CD4-positive, CD25-positive, alpha-beta regulatory T cell (primary cell): ENCODE data around the gene KIFBP. TPM values are rescaled to one million over a fixed set of nuclear protein-coding genes. Genes with fewer than 3 reads are reported as not detected.
"Not testable (repeated sequence)": the region's sequence is repeated elsewhere in the genome, so short reads cannot be mapped to it uniquely, and the experiment has no call there.

Experiments
- ATAC-seq, 2 donors: fragments of 150-1000 bp; cut with Tn5 transposase; one replicate each; pipeline ENCODE4 v1.10.0; 2021; ENCODE audit warnings: low read depth in 2 of 2, moderate number of reproducible peaks in 2 of 2, moderate library complexity in 1 of 2
- DNase-seq, 3 donors: peaks; one replicate each; pipeline versions ENCODE4 v3.0.0 to v3.0.0-alpha.2; 2012 to 2022; ENCODE audit warnings: mixed read lengths in 1 of 3
- H3K27ac ChIP-seq: one replicate; pipeline ENCODE4 v1.7.0; 2013; ENCODE audit warnings: mild to moderate bottlenecking, low read length; ENCODE audit not compliant: insufficient read depth, poor library complexity, severe bottlenecking
- H3K27me3 ChIP-seq: one replicate; pipeline ENCODE4 v1.7.0; 2013; ENCODE audit warnings: low read length; ENCODE audit not compliant: control insufficient read depth, insufficient read depth
- H3K36me3 ChIP-seq: one replicate; pipeline ENCODE4 v1.7.0; 2013; ENCODE audit warnings: mild to moderate bottlenecking, low read length, moderate library complexity; ENCODE audit not compliant: control insufficient read depth, insufficient read depth
- H3K4me1 ChIP-seq: 2 replicates; pipeline ENCODE4 v1.7.0; 2013; ENCODE audit warnings: mild to moderate bottlenecking, low read length; ENCODE audit not compliant: insufficient read depth, control insufficient read depth, poor library complexity, severe bottlenecking
- H3K4me3 ChIP-seq: one replicate; pipeline ENCODE4 v1.7.0; 2013; ENCODE audit warnings: low read depth, mild to moderate bottlenecking, low read length, moderate library complexity
- H3K9me3 ChIP-seq, 2 experiments: 1 replicate in 1 of 2; 2 replicates in 1 of 2; pipeline ENCODE4 v1.7.0; 2013; ENCODE audit warnings: low read length in 2 of 2, mild to moderate bottlenecking in 1 of 2, moderate library complexity in 1 of 2; ENCODE audit not compliant: control insufficient read depth in 2 of 2
- H3K27ac Mint-ChIP-seq, 3 donors: one replicate each; pipeline ENCODE4 v1.8.0; 2020 to 2022; ENCODE audit warnings: mild to moderate bottlenecking in 3 of 3, mixed read lengths in 3 of 3, moderate library complexity in 2 of 3
- H3K27me3 Mint-ChIP-seq: one replicate; pipeline ENCODE4 v1.8.0; 2022; ENCODE audit warnings: mild to moderate bottlenecking, mixed read lengths
- H3K36me3 Mint-ChIP-seq: one replicate; pipeline ENCODE4 v1.8.0; 2020; ENCODE audit warnings: mixed read lengths
- H3K4me1 Mint-ChIP-seq, 4 donors: one replicate each; pipeline ENCODE4 v1.8.0; 2020 to 2022; ENCODE audit warnings: mixed read lengths in 4 of 4, mild to moderate bottlenecking in 1 of 4
- H3K4me3 Mint-ChIP-seq, 4 donors: one replicate each; pipeline ENCODE4 v1.8.0; 2020 to 2022; ENCODE audit warnings: mild to moderate bottlenecking in 4 of 4, mixed read lengths in 4 of 4, moderate library complexity in 3 of 4
- H3K9me3 Mint-ChIP-seq, 7 donors: one replicate each; pipeline ENCODE4 v1.8.0; 2020 to 2022; ENCODE audit warnings: mixed read lengths in 7 of 7, mild to moderate bottlenecking in 3 of 7, moderate library complexity in 2 of 7
- polyA plus RNA-seq, 4 donors: library from polyadenylated mRNA; unstranded; fragments of 300-500 nt; fragmentation: Illumina TruSeq; gene quantifications; one replicate each; pipeline ENCODE4 v1.2.3, GENCODE V29; 2021
- total RNA-seq: library from RNA; stranded (reverse); gene quantifications from one replicate; pipeline ENCODE4 v1.2.3, GENCODE V29; 2022

The KIFBP gene, protein sequence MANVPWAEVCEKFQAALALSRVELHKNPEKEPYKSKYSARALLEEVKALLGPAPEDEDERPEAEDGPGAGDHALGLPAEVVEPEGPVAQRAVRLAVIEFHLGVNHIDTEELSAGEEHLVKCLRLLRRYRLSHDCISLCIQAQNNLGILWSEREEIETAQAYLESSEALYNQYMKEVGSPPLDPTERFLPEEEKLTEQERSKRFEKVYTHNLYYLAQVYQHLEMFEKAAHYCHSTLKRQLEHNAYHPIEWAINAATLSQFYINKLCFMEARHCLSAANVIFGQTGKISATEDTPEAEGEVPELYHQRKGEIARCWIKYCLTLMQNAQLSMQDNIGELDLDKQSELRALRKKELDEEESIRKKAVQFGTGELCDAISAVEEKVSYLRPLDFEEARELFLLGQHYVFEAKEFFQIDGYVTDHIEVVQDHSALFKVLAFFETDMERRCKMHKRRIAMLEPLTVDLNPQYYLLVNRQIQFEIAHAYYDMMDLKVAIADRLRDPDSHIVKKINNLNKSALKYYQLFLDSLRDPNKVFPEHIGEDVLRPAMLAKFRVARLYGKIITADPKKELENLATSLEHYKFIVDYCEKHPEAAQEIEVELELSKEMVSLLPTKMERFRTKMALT
- 5.1 TPM for total RNA-seq
- polyA plus RNA-seq, result 1 to 10 TPM; 2.9 to 5.0 (median 4.2) TPM

- DNase-seq, result peak; percentile 75 to 90 (median 76)
These were observed at the start of gene KIFBP for GRCh38 chr10:68988530-68989316. Gene KIFBP, plus strand, starts transcription at chr10:68988803. Its CDS starts 30 bp downstream, at chr10:68988833.

GRCh38 chr10:68938884-68939283 lies 49.7 kb upstream of the KIFBP start:
- Histone ChIP-seq H3K4me3 (no peak overlapping the region), H3K4me1 (no peaks in the 10 kb centered on the region), H3K36me3 (peaks cover 78% of the 10 kb centered on the region), H3K27ac (no peak overlapping the region), H3K9me3 (no peaks in the 10 kb centered on the region), H3K27me3 (no peaks in the 10 kb centered on the region)
- Mint-ChIP-seq H3K27me3 (no peaks in the 10 kb centered on the region), H3K36me3 (peaks cover 26% of the 10 kb centered on the region), H3K4me3 (no peak overlapping the region), H3K9me3 (no peaks in the 10 kb centered on the region), H3K27ac (peak overlapping the region in 1 of 3 donors; percentile 60), H3K4me1 (peaks cover 4 to 6% (median 5%) of the 10 kb centered on the region in 4 donors)
- ATAC-seq (no peak), DNase-seq (no peak)

More at GRCh38 chr10:68988530-68989316, at the start of gene KIFBP:
- Mint-ChIP-seq H3K4me1 (peaks cover 22 to 63% (median 46%) of the 10 kb centered on the region in 4 donors), H3K36me3 (peaks cover 6% of the 10 kb centered on the region), H3K9me3 (peaks cover 0 to 2% (median 0%) of the 10 kb centered on the region in 7 donors), H3K27ac (peak within 1 kb of the TSS; percentile 91 to 97 (median 97)), H3K4me3 (peak within 1 kb of the TSS; percentile 95 to 99 (median 96)), H3K27me3 (no peaks in the 10 kb centered on the region)
- Histone ChIP-seq H3K27ac (peak within 1 kb of the TSS; percentile 81), H3K36me3 (peaks cover 15% of the 10 kb centered on the region), H3K4me1 (peaks cover 41% of the 10 kb centered on the region), H3K9me3 (no peaks in the 10 kb centered on the region), H3K27me3 (no peaks in the 10 kb centered on the region), H3K4me3 (peak within 1 kb of the TSS; percentile 78)
- ATAC-seq, result peak; percentile 75 to 76

- not testable (repeated sequence) for H3K4me3 ChIP-seq, H3K9me3 ChIP-seq, H3K27ac ChIP-seq, H3K27me3 Mint-ChIP-seq, H3K27me3 ChIP-seq, H3K4me1 ChIP-seq, H3K27ac Mint-ChIP-seq, DNase-seq, H3K9me3 Mint-ChIP-seq, H3K4me3 Mint-ChIP-seq, H3K4me1 Mint-ChIP-seq, ATAC-seq
- peaks cover 37% of the 10 kb centered on the region for H3K36me3 Mint-ChIP-seq
- peaks cover 72% of the 10 kb centered on the region for H3K36me3 ChIP-seq
These were observed 47.7 kb upstream of the KIFBP start for GRCh38 chr10:68940917-68941316.

GRCh38 chr10:68950598-68950997 lies 38.0 kb upstream of the KIFBP start:
- no peaks in the 10 kb centered on the region for H3K9me3 Mint-ChIP-seq
- H3K27ac Mint-ChIP-seq, result no peak overlapping the region

DNA sequence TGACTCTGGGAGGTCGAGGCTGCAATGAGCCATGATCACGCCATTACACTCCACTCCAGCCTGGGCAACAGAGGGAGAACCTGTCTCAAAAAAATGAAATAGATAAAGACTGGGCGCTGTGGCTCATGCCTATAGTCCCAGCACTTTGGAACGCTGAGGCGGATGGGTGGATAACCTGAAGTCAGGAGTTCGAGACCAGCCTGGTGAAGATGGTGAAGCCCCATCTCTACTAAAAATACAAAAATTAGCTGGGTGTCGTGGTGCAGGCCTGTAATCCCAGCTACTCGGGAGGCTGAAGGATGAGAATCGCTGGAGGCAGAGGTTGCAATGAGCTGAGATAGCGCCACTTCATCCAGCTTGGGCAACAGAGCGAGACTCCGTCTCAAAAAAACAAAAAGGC lies 33.7 kb upstream of the KIFBP start:
- ATAC-seq, result no peak
- peaks cover 0 to 1% (median 0%) of the 10 kb centered on the region in 7 donors for H3K9me3 Mint-ChIP-seq
- H3K27me3 Mint-ChIP-seq, result peaks cover 6% of the 10 kb centered on the region
- H3K9me3 ChIP-seq, result no peaks in the 10 kb centered on the region
- H3K36me3 ChIP-seq, result peaks cover 3% of the 10 kb centered on the region
- peaks cover 9 to 40% (median 27%) of the 10 kb centered on the region in 4 donors for H3K4me1 Mint-ChIP-seq
- no peak for DNase-seq
- H3K27me3 ChIP-seq, result no peaks in the 10 kb centered on the region
- peak overlapping the region; percentile 4 to 95 (median 41) for H3K4me3 Mint-ChIP-seq
- H3K4me3 ChIP-seq, result peak overlapping the region; percentile 95
- H3K4me1 ChIP-seq, result peaks cover 28% of the 10 kb centered on the region
- H3K27ac Mint-ChIP-seq, result peak overlapping the region in 2 of 3 donors; percentile 5 to 99
- H3K36me3 Mint-ChIP-seq, result peaks cover 7% of the 10 kb centered on the region
- H3K27ac ChIP-seq, result peak overlapping the region; percentile 99

More at GRCh38 chr10:68950598-68950997, 38.0 kb upstream of the KIFBP start:
- H3K4me1 Mint-ChIP-seq, result peaks cover 0 to 8% (median 3%) of the 10 kb centered on the region in 4 donors
- Histone ChIP-seq H3K36me3 (peaks cover 23% of the 10 kb centered on the region), H3K4me3 (no peak overlapping the region), H3K27ac (no peak overlapping the region), H3K9me3 (no peaks in the 10 kb centered on the region), H3K4me1 (peaks cover 4% of the 10 kb centered on the region), H3K27me3 (no peaks in the 10 kb centered on the region)
- H3K27me3 Mint-ChIP-seq, result no peaks in the 10 kb centered on the region
- DNase-seq (no peak), ATAC-seq (no peak)
- H3K4me3 Mint-ChIP-seq, result no peak overlapping the region
- peaks cover 15% of the 10 kb centered on the region for H3K36me3 Mint-ChIP-seq

DNA sequence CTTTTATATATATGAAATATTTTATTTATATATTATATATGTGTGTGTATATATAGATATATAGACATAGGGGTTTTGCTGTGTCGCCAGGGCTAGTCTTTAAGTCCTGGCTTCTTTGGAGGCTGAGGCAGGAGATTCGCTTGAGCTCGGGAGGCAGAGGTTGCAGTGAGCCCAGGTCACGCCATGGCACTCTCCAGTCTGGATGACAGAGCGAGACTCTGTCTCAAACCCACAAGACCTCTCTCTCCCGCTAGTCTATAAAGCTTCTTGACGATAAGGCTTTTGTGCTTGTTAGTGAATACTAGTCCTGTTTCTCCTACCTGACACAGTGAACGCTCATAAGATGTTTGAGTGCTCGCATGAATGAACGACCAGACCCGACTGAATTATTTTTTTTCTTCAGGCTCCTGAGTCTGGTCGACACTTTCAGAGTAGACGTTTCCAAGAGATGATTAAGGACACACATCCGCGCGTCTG lies 33.2 kb upstream of the KIFBP start:
- H3K4me1 Mint-ChIP-seq, result peaks cover 11 to 43% (median 30%) of the 10 kb centered on the region in 4 donors
- peak overlapping the region; percentile 95 to 100 (median 99) for H3K27ac Mint-ChIP-seq
- Histone ChIP-seq H3K27ac (peak overlapping the region; percentile 99), H3K27me3 (no peaks in the 10 kb centered on the region), H3K4me3 (peak overlapping the region; percentile 95), H3K9me3 (no peaks in the 10 kb centered on the region), H3K36me3 (peaks cover 6% of the 10 kb centered on the region), H3K4me1 (peaks cover 28% of the 10 kb centered on the region)
- ATAC-seq (peak; percentile 3 to 22), DNase-seq (no peak)
- peaks cover 9% of the 10 kb centered on the region for H3K36me3 Mint-ChIP-seq
- H3K27me3 Mint-ChIP-seq, result peaks cover 6% of the 10 kb centered on the region
- H3K9me3 Mint-ChIP-seq, result peaks cover 0 to 1% (median 0%) of the 10 kb centered on the region in 7 donors
- H3K4me3 Mint-ChIP-seq, result peak overlapping the region; percentile 95 to 100 (median 99)
